ENCODE results near the gene SNRNP48. TPM values are rescaled to one million over a fixed set of nuclear protein-coding genes. Genes with fewer than 3 reads are reported as not detected.
A peak's percentile ranks its signal among the peaks of the same experiment; 100 is the strongest.

The SNRNP48 gene
- total and polyA plus RNA-seq, 5 experiments from 2014 or later = 9.1 to 29.2 (median 13.7) TPM

DNA sequence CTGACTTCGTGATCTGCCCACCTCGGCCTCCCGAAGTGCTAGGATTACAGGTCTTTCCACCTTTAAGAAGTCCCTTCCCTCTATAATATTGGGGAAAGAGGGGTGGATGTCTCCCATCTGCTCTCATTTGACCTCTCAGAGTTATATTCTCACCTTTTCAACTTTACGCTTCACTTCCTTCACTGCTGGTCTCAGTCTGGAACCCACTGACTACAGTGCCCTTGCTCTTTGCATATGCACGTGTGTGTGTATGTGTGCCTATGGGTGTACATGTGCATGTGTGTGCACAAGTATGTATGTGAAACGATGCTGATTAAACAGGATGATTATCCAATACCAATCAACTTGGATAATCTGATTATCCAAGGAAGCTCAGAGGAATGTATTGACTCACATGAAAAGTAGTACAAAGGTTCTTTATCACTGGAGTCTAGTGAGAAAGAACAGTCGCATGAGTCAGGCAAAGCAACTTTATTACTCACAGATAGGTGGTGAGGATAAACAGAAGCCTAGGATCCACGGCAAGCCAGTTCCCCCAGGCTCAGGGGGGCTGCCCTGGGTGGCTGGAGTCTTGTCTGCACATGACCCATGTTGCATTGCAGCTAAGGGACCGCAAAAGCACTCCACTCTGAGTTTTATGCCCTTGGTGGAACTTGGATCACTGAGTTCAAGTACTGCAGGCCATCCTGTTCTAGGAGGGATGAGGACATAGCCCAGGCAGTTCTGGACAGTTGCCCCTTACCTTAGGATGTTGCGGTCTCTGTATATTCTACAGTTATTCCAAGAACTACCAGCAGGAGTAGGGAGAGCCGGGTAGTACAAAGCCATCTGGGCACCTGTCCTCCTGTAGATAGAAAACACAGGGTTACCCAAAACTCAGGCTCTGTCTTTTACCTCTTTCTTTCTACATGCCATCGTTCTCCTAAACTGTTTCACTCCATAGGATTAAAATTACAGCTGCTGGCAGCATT, 50.9 kb downstream of the SNRNP48 start:
- Mint-ChIP-seq H3K4me1 (no peaks in the 10 kb centered on the region), H3K27me3 (peaks cover 0 to 5% (median 2%) of the 10 kb centered on the region in 5 donors), H3K4me3 (no peak overlapping the region), H3K36me3 (no peaks in the 10 kb centered on the region), H3K9me3 (peaks cover 0 to 2% (median 0%) of the 10 kb centered on the region in 9 donors), H3K27ac (no peak overlapping the region)
- POLR2A ChIA-PET = no interaction called here
- DNase-seq (no peak), ATAC-seq (no peak)

DNA sequence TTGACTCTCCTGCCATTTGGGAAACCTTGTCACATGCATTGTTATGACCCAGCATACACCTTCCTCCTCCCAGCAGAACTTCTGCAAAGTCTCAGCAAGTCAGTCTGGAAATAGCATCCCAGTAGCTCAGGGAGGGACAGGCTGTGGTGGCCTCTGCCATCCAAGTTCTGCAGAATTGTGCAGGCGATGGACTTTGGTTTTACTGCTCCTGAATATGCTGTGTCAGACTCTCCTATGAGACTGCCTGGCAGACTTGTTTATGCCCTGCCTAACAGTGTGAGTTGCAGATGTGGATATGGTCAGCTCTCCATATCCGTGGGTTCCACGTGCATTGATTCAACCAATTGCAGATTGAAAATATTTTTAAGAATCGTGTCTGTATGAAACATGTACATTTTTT, 52.8 kb downstream of the SNRNP48 start:
- Mint-ChIP-seq H3K9me3 (no peaks in the 10 kb centered on the region), H3K27ac (no peak overlapping the region), H3K4me3 (no peak overlapping the region), H3K4me1 (peaks cover 4 to 9% (median 6%) of the 10 kb centered on the region in 4 donors), H3K27me3 (no peaks in the 10 kb centered on the region), H3K36me3 (no peaks in the 10 kb centered on the region)
- ATAC-seq (no peak), DNase-seq (no peak)
- POLR2A ChIA-PET = no interaction called here

DNA sequence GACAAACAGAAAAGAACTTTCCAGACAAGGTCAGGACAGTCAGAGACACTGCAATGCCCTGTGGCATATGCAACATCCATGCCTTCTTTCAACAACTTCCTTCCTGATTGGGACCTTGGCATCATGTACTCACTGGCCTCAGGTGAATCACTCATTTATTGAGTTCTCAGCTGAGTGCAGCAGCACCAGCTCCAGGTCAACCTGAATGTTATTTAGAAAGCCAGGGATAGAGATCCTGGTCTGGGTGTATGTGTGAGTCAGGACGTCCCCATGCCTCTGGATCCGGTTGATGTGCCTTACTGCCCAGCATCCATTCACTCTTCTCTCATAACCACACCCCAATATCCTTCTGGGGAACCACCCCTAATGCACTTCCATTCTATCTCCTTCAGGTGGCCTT, 54.4 kb downstream of the SNRNP48 start:
- ATAC-seq (no peak), DNase-seq (no peak)
- no peaks in the 10 kb centered on the region for H3K9me3 Mint-ChIP-seq
- H3K27ac Mint-ChIP-seq = no peak overlapping the region
- POLR2A ChIA-PET = no interaction called here
- no peaks in the 10 kb centered on the region for H3K27me3 Mint-ChIP-seq
- H3K4me1 Mint-ChIP-seq = peaks cover 4 to 15% (median 9%) of the 10 kb centered on the region in 4 donors
- H3K36me3 Mint-ChIP-seq = no peaks in the 10 kb centered on the region
- no peak overlapping the region for H3K4me3 Mint-ChIP-seq

DNA sequence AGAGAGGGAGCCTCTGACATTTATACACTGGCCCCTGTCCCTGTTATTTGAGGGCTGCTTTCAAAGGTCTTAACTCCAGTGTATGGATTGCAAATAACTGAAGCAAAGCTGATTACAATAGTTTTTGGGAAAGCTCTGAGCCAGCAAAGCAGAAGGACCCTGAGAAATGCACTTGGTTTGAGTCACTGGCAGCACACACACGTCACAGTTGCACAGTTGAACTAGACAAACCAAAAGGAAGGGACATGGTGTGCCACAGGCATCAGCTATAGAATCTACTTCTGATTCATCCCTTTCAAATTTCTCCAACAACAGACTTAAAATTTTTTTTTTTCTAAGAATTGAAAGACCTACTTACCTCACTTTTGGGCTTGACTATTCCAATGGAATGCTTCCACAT, 56.4 kb downstream of the SNRNP48 start:
- no peaks in the 10 kb centered on the region for H3K27me3 Mint-ChIP-seq
- POLR2A ChIA-PET = no interaction called here
- H3K4me3 Mint-ChIP-seq = no peak overlapping the region
- no peaks in the 10 kb centered on the region for H3K36me3 Mint-ChIP-seq
- H3K9me3 Mint-ChIP-seq = no peaks in the 10 kb centered on the region
- no peak for ATAC-seq
- H3K27ac Mint-ChIP-seq = peak overlapping the region in 1 of 10 donors; percentile 33
- H3K4me1 Mint-ChIP-seq = peaks cover 4 to 15% (median 10%) of the 10 kb centered on the region in 4 donors
- no peak for DNase-seq

DNA sequence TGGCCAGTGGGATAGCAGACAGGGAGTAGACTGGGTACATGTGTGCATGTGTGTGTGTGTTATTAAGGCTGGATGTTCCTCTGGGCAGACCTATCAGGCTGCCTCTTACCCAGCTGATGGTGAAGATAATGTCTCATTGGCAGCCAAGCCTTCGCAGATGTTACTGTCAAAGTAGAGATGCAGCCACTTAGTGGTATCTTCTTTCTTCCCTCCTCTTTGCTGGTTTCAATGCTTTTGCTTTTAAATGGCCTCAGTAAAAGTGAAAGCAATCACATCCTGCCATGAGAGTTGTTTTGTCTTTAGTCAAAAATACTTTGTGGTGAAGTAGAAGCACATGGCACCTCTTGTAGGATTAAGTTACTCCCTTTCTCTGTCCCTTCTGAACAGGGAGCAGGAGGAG, 57.5 kb downstream of the SNRNP48 start:
- H3K4me3 Mint-ChIP-seq = no peak overlapping the region
- no peaks in the 10 kb centered on the region for H3K9me3 Mint-ChIP-seq
- ATAC-seq (no peak), DNase-seq (no peak)
- POLR2A ChIA-PET = no interaction called here
- no peaks in the 10 kb centered on the region for H3K36me3 Mint-ChIP-seq
- peak overlapping the region in 9 of 10 donors; percentile 23 to 86 (median 61) for H3K27ac Mint-ChIP-seq
- H3K4me1 Mint-ChIP-seq = peaks cover 4 to 15% (median 10%) of the 10 kb centered on the region in 4 donors
- H3K27me3 Mint-ChIP-seq = no peaks in the 10 kb centered on the region

DNA sequence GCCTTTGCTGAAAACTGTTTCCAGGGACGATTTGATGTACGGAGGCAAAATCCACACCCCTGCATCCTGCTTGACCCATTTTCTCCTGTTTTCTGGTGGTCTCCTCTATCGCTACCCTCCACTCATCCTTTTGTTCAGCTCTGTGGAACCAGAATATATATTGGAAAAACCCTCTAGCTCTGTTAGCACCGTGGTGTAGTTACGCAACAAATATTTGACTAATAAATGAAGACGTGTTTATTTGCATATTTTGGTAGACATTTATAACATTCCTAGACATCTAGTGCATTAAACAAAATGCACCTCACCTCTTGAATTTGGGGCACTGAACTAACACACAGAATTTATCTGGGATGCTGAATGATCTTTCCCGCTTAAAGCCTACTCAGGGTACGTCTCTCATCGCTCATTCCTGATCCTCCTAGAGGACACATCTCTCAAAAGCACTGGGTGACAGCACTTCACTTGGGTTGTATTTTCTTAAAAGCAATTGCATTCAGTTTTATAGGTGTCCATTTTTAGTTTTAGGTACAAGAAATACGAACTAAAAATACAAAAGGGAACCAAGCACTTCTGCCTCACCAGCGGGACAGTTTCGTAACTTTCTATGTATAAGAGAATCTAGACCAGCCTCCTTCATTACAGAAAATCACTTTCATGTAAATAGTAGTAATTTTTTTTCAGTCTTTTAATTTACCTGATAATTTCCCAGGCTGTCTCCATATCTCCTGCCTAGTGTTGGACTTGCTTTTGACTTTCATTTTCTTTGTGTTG, 59.2 kb downstream of the SNRNP48 start:
- no peak overlapping the region for H3K4me3 Mint-ChIP-seq
- POLR2A ChIA-PET = interaction anchor here (0.7 kb wide), 1 partner anchor 193 kb away, joined by 3 read pairs; no protein-coding TSS in a partner anchor
- no peaks in the 10 kb centered on the region for H3K9me3 Mint-ChIP-seq
- ATAC-seq = no peak
- peaks cover 0 to 7% (median 0%) of the 10 kb centered on the region in 5 donors for H3K27me3 Mint-ChIP-seq
- no peaks in the 10 kb centered on the region for H3K36me3 Mint-ChIP-seq
- no peak for DNase-seq
- H3K4me1 Mint-ChIP-seq = peaks cover 4 to 15% (median 10%) of the 10 kb centered on the region in 4 donors
- no peak overlapping the region for H3K27ac Mint-ChIP-seq

DNA sequence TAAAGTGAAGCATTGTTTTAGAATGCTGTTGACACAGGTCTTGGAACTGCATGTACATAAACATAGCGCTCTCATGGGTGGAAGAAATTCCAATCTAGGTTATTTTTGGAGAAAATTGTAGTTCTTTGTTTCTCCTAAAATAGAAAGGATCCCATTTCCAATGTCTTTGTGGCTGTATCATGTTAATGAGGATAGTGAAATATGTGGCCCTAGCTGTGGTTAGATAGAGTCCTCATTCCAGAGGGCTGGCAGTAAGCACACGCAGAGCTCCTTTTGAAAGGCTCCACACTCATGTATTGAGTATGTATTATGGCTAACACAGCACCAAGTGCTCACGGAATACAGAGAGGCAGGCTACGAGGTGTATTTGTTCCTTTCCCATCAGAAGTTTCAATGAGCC, 60.9 kb downstream of the SNRNP48 start:
- DNase-seq (no peak), ATAC-seq (no peak)
- POLR2A ChIA-PET = no interaction called here
- Mint-ChIP-seq H3K36me3 (no peaks in the 10 kb centered on the region), H3K27me3 (peaks cover 0 to 17% (median 2%) of the 10 kb centered on the region in 5 donors), H3K4me1 (peaks cover 4 to 15% (median 10%) of the 10 kb centered on the region in 4 donors), H3K27ac (no peak overlapping the region), H3K9me3 (no peaks in the 10 kb centered on the region), H3K4me3 (no peak overlapping the region)

DNA sequence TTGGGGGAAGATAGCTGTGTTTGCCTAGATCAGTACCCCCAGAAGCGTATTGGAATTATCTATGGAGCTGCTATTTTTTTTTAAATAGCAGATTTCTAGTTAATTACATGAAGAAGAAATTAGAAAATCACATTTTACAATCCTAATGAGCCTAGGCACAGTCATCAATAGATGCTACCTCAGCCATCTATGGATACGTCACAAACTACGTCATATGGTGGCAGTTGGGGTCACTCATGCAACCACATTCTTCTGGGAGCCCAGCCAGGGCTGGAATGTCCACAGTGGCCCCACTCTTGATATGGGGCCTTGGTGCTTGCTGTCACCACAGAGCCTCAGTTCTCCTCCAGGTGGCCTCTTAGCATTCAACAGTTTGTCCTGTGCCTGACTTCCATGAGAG, 63.0 kb downstream of the SNRNP48 start:
- no peak for DNase-seq
- peaks cover 0 to 17% (median 3%) of the 10 kb centered on the region in 5 donors for H3K27me3 Mint-ChIP-seq
- ATAC-seq = no peak
- POLR2A ChIA-PET = no interaction called here
- H3K9me3 Mint-ChIP-seq = no peaks in the 10 kb centered on the region
- H3K4me1 Mint-ChIP-seq = peaks cover 0 to 4% (median 2%) of the 10 kb centered on the region in 4 donors
- H3K36me3 Mint-ChIP-seq = no peaks in the 10 kb centered on the region
- no peak overlapping the region for H3K4me3 Mint-ChIP-seq
- H3K27ac Mint-ChIP-seq = no peak overlapping the region

DNA sequence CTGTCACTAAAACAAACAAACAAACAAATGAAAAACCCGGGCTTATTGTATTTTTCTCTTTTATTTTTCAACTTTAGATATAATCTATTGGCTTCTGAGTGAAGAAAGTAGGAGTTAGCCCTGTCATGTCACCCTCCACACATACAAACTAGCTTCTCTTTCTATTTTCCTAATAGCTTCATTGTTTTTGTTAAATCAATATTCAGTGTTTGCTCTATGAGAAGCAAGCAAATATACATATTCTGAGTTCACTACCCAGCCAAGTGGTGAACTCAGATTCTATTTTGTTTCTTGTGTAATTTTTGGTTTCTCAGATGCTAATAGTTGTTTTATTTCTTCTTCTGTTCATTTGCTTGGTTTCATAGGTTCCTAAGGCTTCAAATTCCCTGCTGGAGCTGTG, 66.4 kb downstream of the SNRNP48 start:
- Mint-ChIP-seq H3K9me3 (no peaks in the 10 kb centered on the region), H3K4me1 (no peaks in the 10 kb centered on the region), H3K27ac (no peak overlapping the region), H3K4me3 (no peak overlapping the region), H3K27me3 (peaks cover under 1 to 32% (median 7%) of the 10 kb centered on the region in 5 donors), H3K36me3 (no peaks in the 10 kb centered on the region)
- POLR2A ChIA-PET = no interaction called here
- no peak for ATAC-seq
- no peak for DNase-seq

DNA sequence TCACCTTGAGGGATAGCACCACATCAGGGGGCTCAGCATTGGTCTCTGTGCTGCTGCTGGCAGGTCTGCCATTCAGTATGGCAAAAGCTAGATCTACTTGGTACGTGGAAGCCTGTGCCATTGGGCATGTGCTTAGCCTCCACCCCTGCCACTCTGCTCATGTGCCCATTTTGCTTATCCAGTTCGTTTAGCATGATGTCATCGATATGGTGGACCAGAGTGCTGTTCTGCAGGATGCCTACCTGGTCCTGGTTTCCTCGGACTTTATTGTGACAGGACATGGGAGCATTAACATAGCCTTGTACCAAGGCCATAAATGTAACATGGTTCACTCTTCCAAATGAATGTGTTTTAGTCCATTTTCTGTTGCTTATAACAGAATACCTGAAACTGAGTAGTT, 68.5 kb downstream of the SNRNP48 start:
- no peaks in the 10 kb centered on the region for H3K4me1 Mint-ChIP-seq
- peaks cover 0 to 3% (median 0%) of the 10 kb centered on the region in 3 donors for H3K36me3 Mint-ChIP-seq
- POLR2A ChIA-PET = interaction anchor here (0.7 kb wide), 1 partner anchor 28 kb away, joined by 3 read pairs; no protein-coding TSS in a partner anchor
- no peak for DNase-seq
- no peak overlapping the region for H3K4me3 Mint-ChIP-seq
- ATAC-seq = no peak
- peaks cover 6 to 39% (median 13%) of the 10 kb centered on the region in 5 donors for H3K27me3 Mint-ChIP-seq
- no peak overlapping the region for H3K27ac Mint-ChIP-seq
- no peaks in the 10 kb centered on the region for H3K9me3 Mint-ChIP-seq

DNA sequence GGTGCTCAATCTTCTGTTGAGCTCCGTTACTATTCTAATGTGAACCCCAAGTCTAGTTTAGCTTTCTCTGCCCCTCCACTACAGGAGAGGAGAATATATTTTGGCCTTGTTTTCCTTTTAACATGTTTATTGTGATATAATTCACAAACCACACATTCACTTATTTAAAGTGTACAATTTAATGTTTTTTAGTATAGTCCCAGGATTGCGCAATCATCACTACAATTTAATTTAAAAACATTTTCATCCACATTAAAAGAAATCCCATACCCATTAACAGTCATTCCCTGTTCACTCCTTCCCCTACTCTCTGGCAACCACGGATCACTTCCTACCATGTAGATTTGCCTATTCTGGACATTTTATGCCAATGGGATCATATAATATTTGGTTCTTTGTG, 71.4 kb downstream of the SNRNP48 start:
- POLR2A ChIA-PET = no interaction called here
- Mint-ChIP-seq H3K4me3 (no peak overlapping the region), H3K9me3 (peaks cover 0 to 2% (median 0%) of the 10 kb centered on the region in 9 donors), H3K36me3 (peaks cover 0 to 3% (median 0%) of the 10 kb centered on the region in 3 donors), H3K27me3 (peaks cover 7 to 22% (median 11%) of the 10 kb centered on the region in 5 donors), H3K4me1 (no peaks in the 10 kb centered on the region), H3K27ac (no peak overlapping the region)
- no peak for DNase-seq
- no peak for ATAC-seq

Data from naive thymus-derived CD8-positive, alpha-beta T cell (primary cell).